ENCODE results near the gene B4GALT7. TPM values are rescaled to one million over a fixed set of nuclear protein-coding genes. Genes with fewer than 3 reads are reported as not detected.

The B4GALT7 gene
- total RNA-seq, 1 experiment from 2014 or later: 15.0 TPM

- no peak for DNase-seq (ENCODE audit: low spot score)
- Histone ChIP-seq H3K4me3 (ENCODE audit: low read depth, low read length, poor library complexity, severe bottlenecking) (peak overlapping the region; percentile 85), H3K36me3 (ENCODE audit: insufficient read depth, low read length, poor library complexity, severe bottlenecking) (no peaks in the 10 kb centered on the region), H3K4me1 (ENCODE audit: insufficient read depth, low read length, poor library complexity, severe bottlenecking) (peaks cover 6% of the 10 kb centered on the region), H3K9me3 (ENCODE audit: low read depth, low read length, poor library complexity, severe bottlenecking) (no peaks in the 10 kb centered on the region), H3K27me3 (replicated peaks; ENCODE audit: insufficient read depth, low read depth, low read length, poor library complexity) (no peaks in the 10 kb centered on the region), H3K27ac (ENCODE audit: low read depth, low read length, poor library complexity, severe bottlenecking) (no peak overlapping the region)
- intact Hi-C loops (cut with micrococcal nuclease; ENCODE audit: unreplicated experiment): no loop called here
- ChIA-PET CTCF (no interaction called here), POLR2A (ENCODE audit: low non-redundant PET) (no interaction called here)
- BruUV-seq (replicated peaks): no TSS peak
- TF ChIP-seq CTCF (conservative IDR thresholded peaks at IDR 0.05; ENCODE audit: low read depth, low read length) (no peak), EZH2 (IDR thresholded peaks at IDR 0.05; ENCODE audit: borderline replicate concordance, low read depth, low read length, poor library complexity, severe bottlenecking) (no peak)
Measured at GRCh38 chr5:177601126-177601525, 1.2 kb downstream of the B4GALT7 start.

DNA sequence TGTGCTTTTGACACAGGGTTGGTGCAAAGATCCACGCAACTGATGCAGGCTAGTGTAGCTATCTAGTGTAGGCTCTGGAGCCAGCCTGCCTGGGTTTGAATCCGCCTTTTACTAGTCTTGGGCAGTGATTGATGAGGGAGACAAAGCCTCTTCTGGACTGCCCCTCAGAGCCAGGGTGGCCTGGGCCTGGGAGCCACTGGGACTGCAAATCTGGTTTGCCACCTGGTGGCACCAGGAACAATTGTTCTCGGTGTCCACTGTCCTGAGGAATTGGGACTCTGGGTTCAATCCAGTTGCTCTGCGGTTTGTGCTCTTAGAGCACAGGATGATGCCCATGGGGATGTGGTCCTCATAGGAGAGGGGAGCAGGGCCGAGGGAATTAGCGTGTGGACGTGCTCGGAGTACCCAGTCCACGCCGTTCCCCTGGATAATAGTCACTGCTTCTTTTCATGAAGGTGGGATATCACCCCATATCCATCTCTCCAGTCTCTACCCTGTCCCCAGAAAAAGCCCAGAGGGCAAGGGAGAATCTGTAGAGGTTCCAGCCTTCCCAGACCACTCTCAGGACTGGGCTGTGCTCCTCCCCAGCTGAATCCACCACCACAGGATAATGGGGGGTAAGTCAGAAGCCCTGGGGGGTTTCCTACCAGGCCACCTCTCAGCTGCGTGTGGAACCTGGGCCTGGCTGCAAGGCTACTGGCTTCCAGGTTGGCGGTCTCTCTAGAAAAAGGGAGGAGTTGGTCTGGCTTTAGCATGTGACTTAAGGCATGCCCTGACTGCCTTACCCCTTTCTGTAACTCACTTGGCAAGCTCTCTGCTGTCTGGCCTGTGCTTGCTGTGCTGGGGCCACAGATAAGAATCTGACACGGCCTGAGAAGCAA is 1.9 kb downstream of the B4GALT7 start:
- no peak overlapping the region for H3K4me3 ChIP-seq (ENCODE audit: low read depth, low read length, poor library complexity, severe bottlenecking)
- H3K27me3 ChIP-seq (replicated peaks; ENCODE audit: insufficient read depth, low read depth, low read length, poor library complexity): no peaks in the 10 kb centered on the region
- TF ChIP-seq CTCF (conservative IDR thresholded peaks at IDR 0.05; ENCODE audit: low read depth, low read length): no peak
- no peak for TF ChIP-seq EZH2 (IDR thresholded peaks at IDR 0.05; ENCODE audit: borderline replicate concordance, low read depth, low read length, poor library complexity, severe bottlenecking)
- POLR2A ChIA-PET (ENCODE audit: low non-redundant PET): no interaction called here
- no peaks in the 10 kb centered on the region for H3K9me3 ChIP-seq (ENCODE audit: low read depth, low read length, poor library complexity, severe bottlenecking)
- H3K4me1 ChIP-seq (ENCODE audit: insufficient read depth, low read length, poor library complexity, severe bottlenecking): peaks cover 6% of the 10 kb centered on the region
- no peak for DNase-seq (ENCODE audit: low spot score)
- BruUV-seq (replicated peaks): no TSS peak
- H3K36me3 ChIP-seq (ENCODE audit: insufficient read depth, low read length, poor library complexity, severe bottlenecking): no peaks in the 10 kb centered on the region
- intact Hi-C loops (cut with micrococcal nuclease; ENCODE audit: unreplicated experiment): no loop called here
- H3K27ac ChIP-seq (ENCODE audit: low read depth, low read length, poor library complexity, severe bottlenecking): no peak overlapping the region
- CTCF ChIA-PET: no interaction called here

DNA sequence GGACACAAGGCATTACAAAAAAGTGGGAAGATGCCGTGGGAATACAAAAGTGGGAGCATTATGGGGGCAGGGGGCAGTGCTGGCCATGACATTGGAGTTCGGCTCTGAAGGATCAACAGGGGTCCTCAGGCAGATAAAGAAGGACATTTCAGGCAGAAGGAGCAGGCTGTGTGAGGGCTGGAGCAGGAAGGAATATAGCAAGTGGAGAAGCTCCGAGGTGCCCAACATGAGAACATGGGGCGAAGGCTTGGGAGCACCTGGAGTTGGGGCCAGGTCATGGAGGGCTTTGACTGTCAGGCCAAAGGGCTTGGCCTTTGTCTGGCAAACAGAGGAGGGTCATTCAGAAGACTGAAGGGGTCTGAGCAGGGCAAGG is 2.5 kb downstream of the B4GALT7 start:
- H3K4me3 ChIP-seq (ENCODE audit: low read depth, low read length, poor library complexity, severe bottlenecking): no peak overlapping the region
- ChIA-PET CTCF (no interaction called here), POLR2A (ENCODE audit: low non-redundant PET) (no interaction called here)
- peaks cover 6% of the 10 kb centered on the region for H3K4me1 ChIP-seq (ENCODE audit: insufficient read depth, low read length, poor library complexity, severe bottlenecking)
- no peak for TF ChIP-seq CTCF (conservative IDR thresholded peaks at IDR 0.05; ENCODE audit: low read depth, low read length)
- TF ChIP-seq EZH2 (IDR thresholded peaks at IDR 0.05; ENCODE audit: borderline replicate concordance, low read depth, low read length, poor library complexity, severe bottlenecking): no peak
- DNase-seq (ENCODE audit: low spot score): no peak
- H3K36me3 ChIP-seq (ENCODE audit: insufficient read depth, low read length, poor library complexity, severe bottlenecking): no peaks in the 10 kb centered on the region
- BruUV-seq (replicated peaks): no TSS peak
- H3K9me3 ChIP-seq (ENCODE audit: low read depth, low read length, poor library complexity, severe bottlenecking): no peaks in the 10 kb centered on the region
- intact Hi-C loops (cut with micrococcal nuclease; ENCODE audit: unreplicated experiment): no loop called here
- H3K27me3 ChIP-seq (replicated peaks; ENCODE audit: insufficient read depth, low read depth, low read length, poor library complexity): no peaks in the 10 kb centered on the region
- no peak overlapping the region for H3K27ac ChIP-seq (ENCODE audit: low read depth, low read length, poor library complexity, severe bottlenecking)
